ENCODE data around the gene ARHGAP22. TPM values are rescaled to one million over a fixed set of nuclear protein-coding genes. Genes with fewer than 3 reads are reported as not detected.

ARHGAP22 gene
- total and polyA plus RNA-seq, 4 donors = 0.23 to 2.3 (median 0.54) TPM

GRCh38 chr10:48490571-48490940, 114.3 kb downstream of the ARHGAP22 start:
- WGBS = 94% methylated on average over 7 of the region's 7 CpGs
- H3K9ac ChIP-seq (ENCODE audit: low read depth in 1 of 2, low read length in 2 of 2) = no peak overlapping the region
- DNase-seq (ENCODE audit: low spot score) = peak; percentile 30
- no peak overlapping the region for H3K4me3 ChIP-seq (ENCODE audit: low read depth in 1 of 3, low read length in 3 of 3)
- H3K27ac ChIP-seq (ENCODE audit: low read depth in 1 of 2, low read length in 2 of 2) = no peak overlapping the region
- H3K4me1 ChIP-seq (ENCODE audit: control insufficient read depth in 4 of 4, insufficient read depth in 4 of 4, low read length in 3 of 4) = no peaks in the 10 kb centered on the region
- no peaks in the 10 kb centered on the region for H3K27me3 ChIP-seq (ENCODE audit: control insufficient read depth in 4 of 4, insufficient read depth in 4 of 4, low read length in 3 of 4)
- no peak for TF ChIP-seq NR2F2 (IDR thresholded peaks at IDR 0.05)
- TF ChIP-seq TAF1 (conservative IDR thresholded peaks at IDR 0.05) = no peak
- TF ChIP-seq MAX (IDR thresholded peaks at IDR 0.05) = no peak
- TF ChIP-seq HNF4G (IDR thresholded peaks at IDR 0.05) = no peak
- no peak for TF ChIP-seq EGR1 (IDR thresholded peaks at IDR 0.05; ENCODE audit: low read depth in 2 of 2)
- no peak for TF ChIP-seq HNF4A (conservative IDR thresholded peaks at IDR 0.05)
- TF ChIP-seq FOXA1 (IDR thresholded peaks at IDR 0.05) = no peak
- TF ChIP-seq ZBTB33 (IDR thresholded peaks at IDR 0.05) = no peak
- TF ChIP-seq GABPA (IDR thresholded peaks at IDR 0.05 in 1 of 2, conservative IDR thresholded peaks at IDR 0.05 in 1 of 2) = no peak
- TF ChIP-seq RAD21 (IDR thresholded peaks at IDR 0.05) = no peak
- no peak for TF ChIP-seq REST (IDR thresholded peaks at IDR 0.05)
- no peak for TF ChIP-seq YY1 (IDR thresholded peaks at IDR 0.05)
- TF ChIP-seq CTCF (IDR thresholded peaks at IDR 0.05; ENCODE audit: low read depth, low read length, missing input control) = no peak
- H3K9me3 ChIP-seq (ENCODE audit: control insufficient read depth in 4 of 4, low read length in 3 of 4) = no peaks in the 10 kb centered on the region
- H3K36me3 ChIP-seq (ENCODE audit: control insufficient read depth in 4 of 4, insufficient read depth in 3 of 4, low read depth in 1 of 4, low read length in 3 of 4) = no peaks in the 10 kb centered on the region

GRCh38 chr10:48489099-48489498, 115.8 kb downstream of the ARHGAP22 start:
- TF ChIP-seq HNF4A (conservative IDR thresholded peaks at IDR 0.05) (no peak), ZBTB33 (IDR thresholded peaks at IDR 0.05) (no peak), REST (IDR thresholded peaks at IDR 0.05) (no peak), RAD21 (IDR thresholded peaks at IDR 0.05) (no peak), RXRA (IDR thresholded peaks at IDR 0.05) (no peak), FOXA2 (IDR thresholded peaks at IDR 0.05) (no peak), NR2F2 (IDR thresholded peaks at IDR 0.05) (no peak), SP1 (IDR thresholded peaks at IDR 0.05) (no peak), YY1 (IDR thresholded peaks at IDR 0.05) (no peak), MAX (IDR thresholded peaks at IDR 0.05) (no peak), FOXA1 (IDR thresholded peaks at IDR 0.05) (no peak), JUND (IDR thresholded peaks at IDR 0.05) (no peak), HNF4G (IDR thresholded peaks at IDR 0.05) (no peak), GABPA (IDR thresholded peaks at IDR 0.05 in 1 of 2, conservative IDR thresholded peaks at IDR 0.05 in 1 of 2) (no peak), ATF3 (IDR thresholded peaks at IDR 0.05) (no peak)
- DNase-seq (ENCODE audit: low spot score) = no peak
- Histone ChIP-seq H3K4me1 (ENCODE audit: control insufficient read depth in 4 of 4, insufficient read depth in 4 of 4, low read length in 3 of 4) (peaks cover 0 to 8% (median 2%) of the 10 kb centered on the region in 4 donors), H3K27ac (ENCODE audit: low read depth in 1 of 2, low read length in 2 of 2) (no peak overlapping the region), H3K27me3 (ENCODE audit: control insufficient read depth in 4 of 4, insufficient read depth in 4 of 4, low read length in 3 of 4) (no peaks in the 10 kb centered on the region), H3K4me3 (ENCODE audit: low read depth in 1 of 3, low read length in 3 of 3) (no peak overlapping the region), H3K9ac (ENCODE audit: low read depth in 1 of 2, low read length in 2 of 2) (no peak overlapping the region), H3K9me3 (ENCODE audit: control insufficient read depth in 4 of 4, low read length in 3 of 4) (no peaks in the 10 kb centered on the region), H3K36me3 (ENCODE audit: control insufficient read depth in 4 of 4, insufficient read depth in 3 of 4, low read depth in 1 of 4, low read length in 3 of 4) (no peaks in the 10 kb centered on the region)
- 92% methylated on average over 1 of the region's 1 CpG for WGBS
